NCI-H2227 (cell line): Measurements from ENCODE around the gene FXYD4.
"Not testable (repeated sequence)": the region's sequence is repeated elsewhere in the genome, so short reads cannot be mapped to it uniquely, and the experiment has no call there.

Source experiments
- DNase-seq: peaks from one replicate; lab custom pipeline; 2025; ENCODE audit not compliant: unreplicated experiment; lab: John Stamatoyannopoulos, UW

The FXYD4 gene

GRCh38 chr10:43374194-43374593 is 2.8 kb downstream of the FXYD4 start:
- DNase-seq: no peak

- no peak for DNase-seq
Measured at GRCh38 chr10:43375401-43376020, 4.1 kb downstream of the FXYD4 start.

- no peak for DNase-seq
Measured at GRCh38 chr10:43376046-43376635, 4.7 kb downstream of the FXYD4 start.

- no peak for DNase-seq
Measured at GRCh38 chr10:43376828-43377423, 5.5 kb downstream of the FXYD4 start.

DNA sequence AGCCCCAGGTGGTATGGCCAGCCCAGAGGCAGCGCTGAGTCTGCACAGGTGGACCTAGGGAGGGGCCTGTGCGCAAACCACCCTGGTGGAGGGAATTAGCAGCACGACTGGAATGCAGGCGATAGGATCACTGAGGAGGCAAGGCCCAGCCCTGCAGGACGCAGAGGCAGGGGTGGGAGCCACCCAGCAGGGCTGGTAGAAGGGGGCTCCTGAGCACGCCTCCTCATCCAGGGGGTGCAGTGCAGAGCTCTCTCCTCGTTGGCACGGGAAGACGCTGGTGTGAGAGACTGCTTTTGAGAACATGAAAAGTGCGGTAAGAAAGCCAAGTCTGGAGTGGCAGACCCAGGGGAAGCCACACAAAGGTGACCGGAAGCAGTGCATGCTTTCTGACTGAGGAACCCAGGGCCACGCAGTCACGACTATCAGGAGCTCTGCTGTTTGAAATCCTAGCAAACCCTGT is 6.0 kb downstream of the FXYD4 start:
- no peak for DNase-seq

DNA sequence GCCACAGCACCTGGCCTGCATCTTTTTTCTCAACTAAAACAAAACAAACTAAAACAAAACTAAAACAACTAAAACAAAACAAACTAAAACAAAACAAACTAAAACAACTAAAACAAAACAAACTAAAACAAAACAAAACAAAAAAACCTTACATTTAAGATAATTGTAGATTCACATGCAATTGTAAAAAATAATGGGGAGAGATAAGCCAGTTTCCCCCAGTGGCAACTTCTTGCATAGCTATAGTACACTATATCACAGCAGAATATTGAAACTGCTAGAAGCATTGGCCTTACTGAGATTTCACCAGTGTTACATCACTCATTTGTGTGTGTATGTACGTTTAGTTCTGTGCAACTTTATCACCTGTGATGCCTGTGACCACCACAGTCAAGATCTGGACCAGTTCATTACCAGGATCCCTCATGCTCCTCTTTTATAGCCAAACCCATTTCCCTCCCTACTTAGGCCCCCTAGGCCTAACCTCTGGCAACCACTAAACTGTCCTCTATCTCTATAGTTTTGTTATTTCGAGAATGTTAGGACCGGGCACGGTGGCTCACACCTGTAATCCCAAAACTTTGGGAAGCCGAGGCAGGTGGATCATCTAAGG is 9.3 kb downstream of the FXYD4 start:
- DNase-seq: no peak

GRCh38 chr10:43383204-43383971 is 12.0 kb downstream of the FXYD4 start:
- DNase-seq: no peak

DNA sequence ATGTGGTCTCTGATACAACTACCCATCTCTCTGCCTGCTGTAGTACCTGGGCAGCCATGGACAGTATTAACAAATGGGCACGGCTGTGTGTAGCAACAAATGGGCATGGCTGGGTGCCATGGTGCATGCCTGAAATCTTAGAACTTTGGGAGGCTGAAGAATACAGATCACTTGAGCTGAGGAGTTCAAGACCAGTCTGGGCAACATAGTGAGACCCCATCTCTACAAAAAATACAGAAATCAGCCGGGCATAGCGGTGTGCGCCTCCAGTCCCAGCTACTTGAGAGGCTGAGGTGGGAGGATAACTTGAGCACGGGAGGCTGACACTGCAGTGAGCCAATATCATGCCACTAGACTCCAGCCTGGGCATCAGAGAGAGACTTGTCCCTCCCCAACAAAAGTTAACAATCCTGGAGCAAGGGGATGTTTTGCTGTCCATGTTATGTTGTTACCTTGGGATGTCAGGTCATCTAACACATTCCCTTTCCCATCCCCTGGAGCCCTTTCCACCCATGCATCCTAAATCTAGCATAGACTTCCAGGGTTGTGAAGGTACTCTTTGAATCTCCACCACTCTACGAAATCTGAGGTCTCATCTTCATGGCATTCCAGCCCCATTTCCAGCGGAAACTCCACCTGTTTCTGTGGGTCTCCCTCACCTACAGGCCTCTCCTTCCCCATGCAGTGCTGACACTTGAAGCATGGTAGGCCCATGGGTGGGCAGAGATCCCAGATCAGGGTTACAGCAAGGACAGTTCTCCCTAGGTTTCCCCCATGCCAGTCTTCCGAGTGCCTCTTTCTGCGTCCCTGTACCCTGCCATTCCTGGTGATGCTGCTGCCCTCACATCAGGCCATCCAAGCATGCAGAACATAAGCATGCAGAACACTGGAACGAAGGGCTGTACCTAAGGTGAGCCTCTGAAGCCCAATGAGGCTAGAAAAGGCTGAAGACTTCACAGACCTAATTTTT is 13.1 kb downstream of the FXYD4 start:
- no peak for DNase-seq

DNA sequence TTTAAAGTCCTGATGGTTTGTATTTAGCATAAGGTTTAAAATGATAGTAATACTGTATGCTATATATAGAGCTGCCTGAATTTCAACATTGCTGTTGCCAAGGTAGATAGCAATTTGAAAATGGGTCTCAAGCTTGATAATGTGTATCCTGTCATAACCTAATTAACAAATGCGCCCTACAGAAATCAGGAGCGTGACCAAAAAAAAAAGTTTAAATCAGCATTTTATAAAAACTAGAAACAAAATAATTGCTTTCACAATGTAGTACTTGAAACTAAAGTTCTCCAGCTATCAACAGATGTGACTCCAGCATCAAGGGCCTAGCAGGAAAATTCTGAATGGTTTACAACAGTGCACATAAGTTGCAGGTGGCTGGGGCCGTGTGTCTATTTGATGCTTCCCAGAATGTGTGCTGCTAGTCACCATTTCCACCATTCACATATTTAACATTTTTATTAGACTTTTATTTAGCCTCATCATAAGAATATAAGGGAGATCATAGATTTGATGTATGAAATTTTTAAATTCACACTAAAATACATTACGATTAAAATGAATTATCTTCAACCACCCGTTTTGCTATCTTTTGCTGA is 14.1 kb downstream of the FXYD4 start:
- no peak for DNase-seq

GRCh38 chr10:43386549-43386948 is 15.1 kb downstream of the FXYD4 start:
- no peak for DNase-seq

DNA sequence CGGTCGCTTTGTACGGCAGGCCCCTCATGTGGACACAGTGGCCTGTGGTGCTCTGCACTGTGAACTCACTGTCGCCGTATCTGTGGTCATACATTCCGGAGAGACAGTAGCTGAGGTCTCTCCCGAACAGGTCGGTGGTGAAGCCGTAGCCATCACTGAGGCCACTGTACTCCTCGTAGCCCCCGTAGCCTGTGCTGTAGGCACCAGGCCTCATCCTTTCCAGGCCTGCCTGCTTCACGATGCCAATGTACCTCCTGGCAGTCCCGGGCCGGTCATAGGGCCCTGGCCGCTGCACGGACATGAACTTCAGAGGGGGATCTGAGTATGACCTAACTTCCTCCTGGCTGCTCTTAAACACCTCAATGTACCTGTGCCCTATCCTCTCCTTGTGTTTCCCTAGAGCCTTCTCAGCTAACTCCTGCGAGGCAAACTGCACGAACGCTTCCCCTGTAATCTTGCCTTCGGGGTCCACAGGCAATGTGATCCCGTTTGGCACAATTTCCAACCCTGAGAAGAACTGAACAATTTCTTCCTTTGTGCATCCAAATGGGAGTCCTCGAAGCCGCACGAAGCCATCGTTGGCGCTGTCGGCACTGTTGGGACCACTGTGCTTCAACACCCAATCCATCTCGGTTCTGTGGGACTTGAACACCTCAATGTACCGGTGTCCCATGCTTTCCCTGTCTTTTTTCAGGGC is 15.7 kb downstream of the FXYD4 start:
- DNase-seq: no peak

DNA sequence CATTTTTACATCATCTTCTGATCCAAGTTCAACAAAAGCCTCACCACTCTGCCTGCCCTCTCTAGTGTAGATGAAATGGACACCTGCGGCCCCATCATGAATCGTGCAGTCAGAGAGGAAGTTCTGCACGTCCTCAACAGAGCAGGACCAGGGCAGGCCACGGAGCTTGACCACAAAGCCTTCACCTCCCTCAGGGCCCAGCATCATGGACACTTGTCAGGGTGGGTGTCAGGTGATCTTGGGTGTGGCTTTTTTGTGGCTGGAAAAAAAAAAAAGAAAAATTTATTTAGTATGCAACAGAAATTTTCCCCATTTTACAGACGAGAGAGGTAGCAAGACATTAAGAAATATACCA is 16.2 kb downstream of the FXYD4 start:
- no peak for DNase-seq

DNA sequence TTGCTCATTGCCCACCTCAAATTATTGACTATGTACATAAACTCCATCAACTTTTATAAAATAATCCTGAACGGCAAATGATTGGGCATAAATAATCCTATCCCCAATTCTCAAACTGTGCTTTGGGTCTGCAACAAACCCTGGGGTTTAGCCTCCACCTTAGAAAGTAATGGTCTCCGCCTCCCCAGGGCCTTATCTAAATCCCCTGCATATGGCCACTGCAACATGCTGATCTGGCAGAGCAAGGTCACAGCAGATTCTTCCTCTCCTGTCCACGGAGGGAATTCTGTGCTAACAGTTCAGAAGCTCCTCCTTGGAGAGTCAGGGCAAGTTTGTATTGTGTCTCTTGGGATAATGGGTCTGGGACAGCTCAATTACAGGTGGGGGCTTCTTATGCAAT is 18.4 kb downstream of the FXYD4 start:
- no peak for DNase-seq

DNA sequence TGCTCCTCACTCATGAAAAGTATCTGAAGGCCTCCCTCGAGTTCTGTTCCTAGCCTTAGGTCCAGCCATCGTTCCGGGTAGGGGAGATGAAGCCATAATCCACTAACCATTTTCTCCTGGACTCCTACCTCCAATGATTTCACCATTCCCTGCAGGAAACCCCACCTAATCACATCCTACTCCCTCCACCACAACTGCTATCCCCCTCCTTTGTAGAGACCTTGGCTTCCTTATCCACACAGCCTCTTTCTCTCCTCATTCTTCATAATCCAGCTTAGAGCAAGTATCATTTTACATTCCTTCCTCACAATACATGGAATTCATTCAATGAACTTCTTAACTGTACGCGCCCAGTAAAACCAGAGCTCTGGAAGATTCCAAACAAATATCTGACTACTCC is 18.9 kb downstream of the FXYD4 start:
- DNase-seq: no peak

GRCh38 chr10:43390759-43391158 is 19.3 kb downstream of the FXYD4 start:
- peak; percentile 38 for DNase-seq

- no peak for DNase-seq
Measured at GRCh38 chr10:43391496-43391895, 20.1 kb downstream of the FXYD4 start.

DNA sequence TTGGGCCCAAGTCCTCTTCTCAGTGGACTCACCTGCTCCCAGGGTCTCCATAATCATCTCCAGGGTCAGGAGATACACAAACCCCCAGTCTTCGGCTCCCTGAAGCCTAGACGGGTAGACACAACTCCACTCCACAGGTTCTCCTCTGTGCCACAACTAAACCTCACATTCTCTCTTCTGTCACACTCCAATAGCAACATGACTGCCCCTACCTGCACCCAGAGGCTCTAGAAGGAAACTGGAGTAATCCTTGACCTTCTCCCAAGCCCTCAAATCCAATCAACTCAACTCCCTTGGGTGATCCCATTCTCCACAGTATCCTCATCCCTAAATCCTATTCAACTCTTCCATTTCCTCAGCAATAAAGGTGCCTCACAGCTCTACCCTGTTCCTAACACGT is 21.3 kb downstream of the FXYD4 start:
- no peak for DNase-seq

- DNase-seq: not testable (repeated sequence)
Measured at GRCh38 chr10:43393186-43393585, 21.8 kb downstream of the FXYD4 start.

DNA sequence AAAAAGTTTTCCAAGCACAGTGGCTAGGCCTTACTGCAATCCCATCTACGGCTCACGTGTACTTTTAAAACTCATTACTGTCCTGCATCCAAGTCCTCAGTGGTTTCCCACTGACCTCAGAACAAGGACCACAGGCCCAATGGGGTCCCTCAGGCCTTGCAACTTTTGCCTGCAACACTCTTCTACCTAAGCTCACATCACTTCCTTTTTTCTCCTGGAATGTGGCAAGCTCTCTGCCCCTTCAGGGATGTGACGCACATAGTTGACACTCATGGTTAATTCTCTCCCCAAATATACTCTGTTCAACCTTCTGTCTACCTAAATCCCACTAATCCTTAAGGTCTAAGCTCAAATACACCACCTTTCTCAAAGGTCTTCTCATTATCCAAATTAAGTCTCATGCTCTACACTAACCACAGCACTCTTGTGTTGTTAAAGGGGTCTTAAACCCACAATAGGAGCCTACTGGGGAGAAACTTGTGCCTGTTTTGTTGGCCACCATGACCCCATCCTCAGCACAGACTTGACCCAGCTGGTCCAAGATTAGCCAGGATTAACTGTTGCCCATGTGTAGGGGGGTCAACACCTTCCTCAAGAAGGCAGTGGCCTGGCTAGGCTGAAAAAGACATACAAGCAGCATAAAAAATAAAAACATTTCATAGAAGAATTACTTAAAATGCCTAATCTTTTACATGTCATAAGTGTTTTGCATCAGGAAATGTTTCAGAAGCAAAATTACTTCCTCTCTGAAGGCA is 22.3 kb downstream of the FXYD4 start:
- no peak for DNase-seq
